Keratinocyte (primary cell): ENCODE data around the gene EYS. TPM values are rescaled to one million over a fixed set of nuclear protein-coding genes. Genes with fewer than 3 reads are reported as not detected.

Experiments
- DNase-seq: peaks from one replicate; pipeline ENCODE4 v3.0.0-alpha.2; 2011; ENCODE audit warnings: low read depth, missing footprints, low spot score
- FAIRE-seq: peaks from 2 replicates; lab custom pipeline; 2011; peaks lifted over from hg19 to GRCh38; lab: Jason Lieb, UNC
- H2AFZ ChIP-seq: 2 replicates; pipeline ENCODE4 v1.6.0; 2012; ENCODE audit warnings: low read length, control low read depth, inconsistent platforms; ENCODE audit not compliant: control insufficient read depth
- H3K27ac ChIP-seq: 2 replicates; pipeline ENCODE4 v1.5.1; 2011; ENCODE audit warnings: low read length; ENCODE audit not compliant: control insufficient read depth, insufficient read depth
- H3K27me3 ChIP-seq: 3 replicates; pipeline ENCODE4 v1.6.0; 2011; ENCODE audit warnings: low read length; ENCODE audit not compliant: control insufficient read depth, insufficient read depth; ENCODE audit errors: extremely low read depth
- H3K36me3 ChIP-seq, 2 experiments: 2 replicates in 1 of 2; 3 replicates in 1 of 2; pipeline ENCODE4 v1.5.1; 2011; ENCODE audit warnings: low read length in 2 of 2, mild to moderate bottlenecking in 1 of 2; ENCODE audit not compliant: control insufficient read depth in 2 of 2, insufficient read depth in 2 of 2; ENCODE audit errors: extremely low read depth in 1 of 2
- H3K4me1 ChIP-seq: 3 replicates; pipeline ENCODE4 v1.5.1; 2011; ENCODE audit warnings: low read length; ENCODE audit not compliant: control insufficient read depth, insufficient read depth; ENCODE audit errors: extremely low read depth
- H3K4me2 ChIP-seq: 3 replicates; pipeline ENCODE4 v1.6.0; 2011; ENCODE audit warnings: low read depth, low read length; ENCODE audit not compliant: control insufficient read depth, insufficient read depth; ENCODE audit errors: extremely low read depth
- H3K4me3 ChIP-seq, 3 experiments: fragments of 200-600 bp in 1 of 3; sonication (generic) in 1 of 3; 2 replicates in 2 of 3; 3 replicates in 1 of 3; pipeline ENCODE4 v1.5.1; 2011 to 2016; ENCODE audit warnings: low read length in 3 of 3, mild to moderate bottlenecking in 3 of 3, control low read depth in 2 of 3, inconsistent platforms in 1 of 3, low read depth in 1 of 3, mixed read lengths in 1 of 3, mixed run types in 1 of 3, moderate library complexity in 1 of 3; ENCODE audit not compliant: control insufficient read depth in 2 of 3, insufficient read depth in 2 of 3; ENCODE audit errors: extremely low read depth in 1 of 3
- H3K79me2 ChIP-seq: 2 replicates; pipeline ENCODE4 v1.6.0; 2012; ENCODE audit warnings: low read length; ENCODE audit not compliant: control insufficient read depth, insufficient read depth
- H3K9ac ChIP-seq: 3 replicates; pipeline ENCODE4 v1.6.0; 2011; ENCODE audit warnings: low read length; ENCODE audit not compliant: control insufficient read depth, insufficient read depth; ENCODE audit errors: extremely low read depth
- H3K9me1 ChIP-seq: 3 replicates; pipeline ENCODE4 v1.6.0; 2011; ENCODE audit warnings: low read length; ENCODE audit not compliant: control insufficient read depth, insufficient read depth; ENCODE audit errors: extremely low read depth
- H3K9me3 ChIP-seq: 2 replicates; pipeline ENCODE4 v1.5.1; 2012; ENCODE audit warnings: low read depth, low read length; ENCODE audit not compliant: control insufficient read depth
- H4K20me1 ChIP-seq: 3 replicates; pipeline ENCODE4 v1.6.0; 2011; ENCODE audit warnings: low read length; ENCODE audit not compliant: control insufficient read depth, insufficient read depth; ENCODE audit errors: extremely low read depth
- CTCF ChIP-seq, 3 experiments: IDR thresholded peaks in 1 of 3; conservative IDR thresholded peaks in 1 of 3; optimal IDR thresholded peaks in 1 of 3; 2 replicates in 2 of 3; 3 replicates in 1 of 3; pipeline versions ENCODE3 to v1.5.1; 2011; ENCODE audit warnings: low read length in 3 of 3, mild to moderate bottlenecking in 3 of 3, moderate library complexity in 2 of 3, control low read depth in 1 of 3, inconsistent platforms in 1 of 3; ENCODE audit not compliant: insufficient read depth in 2 of 3; ENCODE audit errors: extremely low read depth in 1 of 3
- EZH2 ChIP-seq: IDR thresholded peaks from one replicate; pipeline ENCODE4 v1.6.1; 2012; ENCODE audit warnings: inconsistent platforms, mild to moderate bottlenecking, low read length, moderate library complexity
- dilution Hi-C: fragments of 300-500 bp; cut with MboI; formaldehyde crosslinking; loops from one replicate; pipeline ENCODE4 v1.7.0; 2020; ENCODE audit warnings: low sequenced_read_pairs; ENCODE audit not compliant: extremely low pct_ligation_motif_present
- polyA plus RNA-seq, 5 experiments: library from polyadenylated mRNA; depleted of rRNA in 3 of 5; stranded (reverse) in 3 of 5; stranded (forward) in 1 of 5; unstranded in 1 of 5; fragments of >200 nt; gene quantifications; 1 replicate in 1 of 5; 2 replicates in 3 of 5; 3 replicates in 1 of 5; pipeline versions ENCODE4 v1.2.1 to v1.2.3, GENCODE V29; 2011 to 2012; ENCODE audit warnings: missing spikeins in 2 of 5, low read depth in 1 of 5, low replicate concordance in 1 of 5

EYS gene
- polyA plus RNA-seq, 1 donor (not counting 4 experiments of a cell fraction or from before 2014, with no cell fraction given): 0.34 TPM

DNA sequence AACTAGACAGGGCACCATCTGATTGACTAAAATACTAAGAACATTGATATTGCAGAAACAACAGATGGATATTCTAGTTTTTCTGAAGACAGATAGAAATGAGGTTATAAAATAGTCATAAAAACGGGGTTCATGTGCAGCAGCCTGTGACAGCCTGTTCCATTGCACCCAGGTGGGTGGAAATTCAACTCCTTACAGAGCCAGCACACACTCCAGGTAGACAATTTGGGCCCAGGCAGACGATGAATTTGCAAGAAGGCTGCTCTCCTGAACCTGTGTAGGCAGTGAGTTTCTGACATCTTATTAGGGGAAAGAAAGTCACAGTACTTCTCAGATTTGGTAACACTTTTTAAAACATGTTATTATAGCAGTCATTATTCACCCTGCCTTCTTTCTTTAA is 1657.3 kb downstream of the EYS start:
- TF ChIP-seq CTCF (optimal IDR thresholded peaks at IDR 0.05 in 1 of 3, IDR thresholded peaks at IDR 0.05 in 1 of 3, conservative IDR thresholded peaks at IDR 0.05 in 1 of 3; ENCODE audit: extremely low read depth in 1 of 3, insufficient read depth in 2 of 3, low read length in 3 of 3): no peak
- TF ChIP-seq EZH2: no peak
- FAIRE-seq: no peak
- Histone ChIP-seq H3K4me1 (no peaks in the 10 kb centered on the region), H3K9me3 (no peaks in the 10 kb centered on the region), H3K9ac (no peak overlapping the region), H3K4me2 (no peak overlapping the region), H4K20me1 (no peaks in the 10 kb centered on the region), H3K27ac (no peak overlapping the region), H3K9me1 (no peaks in the 10 kb centered on the region), H3K36me3 (no peaks in the 10 kb centered on the region), H3K27me3 (no peaks in the 10 kb centered on the region), H2AFZ (no peak overlapping the region), H3K4me3 (no peak overlapping the region), H3K79me2 (no peaks in the 10 kb centered on the region)
- DNase-seq: no peak
- dilution Hi-C loops: no loop called here

GRCh38 chr6:64046746-64047208 is 1660.2 kb downstream of the EYS start:
- no peaks in the 10 kb centered on the region for H3K4me1 ChIP-seq
- no peak overlapping the region for H3K4me2 ChIP-seq
- no peaks in the 10 kb centered on the region for H3K36me3 ChIP-seq
- no peak for DNase-seq
- dilution Hi-C loops: no loop called here
- TF ChIP-seq CTCF (optimal IDR thresholded peaks at IDR 0.05 in 1 of 3, IDR thresholded peaks at IDR 0.05 in 1 of 3, conservative IDR thresholded peaks at IDR 0.05 in 1 of 3; ENCODE audit: extremely low read depth in 1 of 3, insufficient read depth in 2 of 3, low read length in 3 of 3) (no peak), EZH2 (no peak)
- no peaks in the 10 kb centered on the region for H3K79me2 ChIP-seq
- no peak overlapping the region for H3K4me3 ChIP-seq
- no peak overlapping the region for H2AFZ ChIP-seq
- no peaks in the 10 kb centered on the region for H3K9me1 ChIP-seq
- no peaks in the 10 kb centered on the region for H3K9me3 ChIP-seq
- no peaks in the 10 kb centered on the region for H4K20me1 ChIP-seq
- no peak overlapping the region for H3K27ac ChIP-seq
- no peak for FAIRE-seq
- H3K27me3 ChIP-seq: no peaks in the 10 kb centered on the region
- H3K9ac ChIP-seq: no peak overlapping the region
